ENCODE measurements around the gene GTF2H1. TPM values are rescaled to one million over a fixed set of nuclear protein-coding genes. Genes with fewer than 3 reads are reported as not detected.

Gene GTF2H1
- total RNA-seq, 1 experiment from 2014 or later: 39.4 TPM

DNA sequence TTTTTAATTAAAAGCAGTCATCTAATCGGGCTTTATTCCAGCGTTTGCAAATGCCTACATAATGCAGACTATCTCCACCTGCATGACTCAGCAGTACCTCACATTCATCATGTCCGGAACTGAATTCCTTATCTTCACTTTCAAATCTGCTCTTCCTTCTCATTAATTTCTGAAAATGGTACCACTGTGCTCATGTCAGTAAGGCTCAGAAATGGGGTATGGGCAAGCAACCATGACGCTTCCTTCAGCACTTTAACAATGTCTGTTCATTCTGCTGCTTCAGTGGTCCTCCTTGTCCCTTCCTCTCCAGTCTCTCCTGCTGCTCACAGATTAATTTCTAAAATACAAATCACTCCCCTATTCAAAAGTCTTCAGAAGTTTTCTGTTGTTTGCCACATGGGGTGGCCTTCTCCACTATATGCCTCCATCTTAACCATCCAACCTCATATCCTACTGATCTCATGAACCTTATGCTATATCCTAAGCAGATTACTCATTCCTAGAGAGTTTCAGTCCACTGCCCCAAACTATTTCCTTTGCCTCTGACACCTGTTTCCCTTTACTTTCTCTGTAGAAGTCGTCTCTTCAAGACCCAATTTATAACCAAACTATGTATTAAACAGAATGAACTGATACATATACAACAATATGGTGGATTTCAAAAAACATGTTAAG lies 7.0 kb downstream of the GTF2H1 start:
- no peaks in the 10 kb centered on the region for H3K9me3 Mint-ChIP-seq
- no peak overlapping the region for H2AFZ ChIP-seq (ENCODE audit: low read length)
- H3K27me3 Mint-ChIP-seq (ENCODE audit: low read depth): no peaks in the 10 kb centered on the region
- TF ChIP-seq, protein P1, sequence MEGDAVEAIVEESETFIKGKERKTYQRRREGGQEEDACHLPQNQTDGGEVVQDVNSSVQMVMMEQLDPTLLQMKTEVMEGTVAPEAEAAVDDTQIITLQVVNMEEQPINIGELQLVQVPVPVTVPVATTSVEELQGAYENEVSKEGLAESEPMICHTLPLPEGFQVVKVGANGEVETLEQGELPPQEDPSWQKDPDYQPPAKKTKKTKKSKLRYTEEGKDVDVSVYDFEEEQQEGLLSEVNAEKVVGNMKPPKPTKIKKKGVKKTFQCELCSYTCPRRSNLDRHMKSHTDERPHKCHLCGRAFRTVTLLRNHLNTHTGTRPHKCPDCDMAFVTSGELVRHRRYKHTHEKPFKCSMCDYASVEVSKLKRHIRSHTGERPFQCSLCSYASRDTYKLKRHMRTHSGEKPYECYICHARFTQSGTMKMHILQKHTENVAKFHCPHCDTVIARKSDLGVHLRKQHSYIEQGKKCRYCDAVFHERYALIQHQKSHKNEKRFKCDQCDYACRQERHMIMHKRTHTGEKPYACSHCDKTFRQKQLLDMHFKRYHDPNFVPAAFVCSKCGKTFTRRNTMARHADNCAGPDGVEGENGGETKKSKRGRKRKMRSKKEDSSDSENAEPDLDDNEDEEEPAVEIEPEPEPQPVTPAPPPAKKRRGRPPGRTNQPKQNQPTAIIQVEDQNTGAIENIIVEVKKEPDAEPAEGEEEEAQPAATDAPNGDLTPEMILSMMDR (conservative IDR thresholded peaks at IDR 0.05): no peak
- H3K9me3 ChIP-seq (ENCODE audit: control insufficient read depth, low read depth, low read length): no peaks in the 10 kb centered on the region
- no peak overlapping the region for H3K9ac ChIP-seq (ENCODE audit: extremely low read depth, insufficient read length, low read length)
- peaks cover 13 to 16% of the 10 kb centered on the region in 2 experiments for H3K4me1 Mint-ChIP-seq
- no peak overlapping the region for H3K4me2 ChIP-seq (ENCODE audit: insufficient read depth, insufficient read length, low read length)
- no peak overlapping the region for H2BK120ac ChIP-seq (ENCODE audit: low read depth, low read length, poor library complexity, severe bottlenecking)
- no peak overlapping the region for H2BK12ac ChIP-seq (ENCODE audit: insufficient read length, low read depth, low read length)
- no peak overlapping the region for H3K4me3 Mint-ChIP-seq
- no peak overlapping the region for H2AK5ac ChIP-seq (ENCODE audit: insufficient read length, low read length)
- H3K36me3 Mint-ChIP-seq (ENCODE audit: insufficient read depth in 1 of 3, low read depth in 3 of 3): peaks cover 9 to 62% (median 52%) of the 10 kb centered on the region in 3 experiments; a peak in 6 of 7 replicates
- no peak overlapping the region for H3K4ac ChIP-seq (ENCODE audit: low read depth, low read length)
- H3K23ac ChIP-seq (ENCODE audit: insufficient read length, low read depth, low read length): no peak overlapping the region
- no peak overlapping the region for H3T11ph ChIP-seq (ENCODE audit: low read length)
- peaks cover 4% of the 10 kb centered on the region for H3K4me1 ChIP-seq (ENCODE audit: insufficient read depth, low read length)
- no peaks in the 10 kb centered on the region for H4K20me1 ChIP-seq (ENCODE audit: control insufficient read depth, insufficient read depth, insufficient read length)
- no peak for DNase-seq
- H2BK20ac ChIP-seq (ENCODE audit: low read depth, low read length, poor library complexity, severe bottlenecking): no peak overlapping the region
- H3K18ac ChIP-seq (ENCODE audit: insufficient read length, low read depth, low read length): no peak overlapping the region
- no peak overlapping the region for H4K8ac ChIP-seq (replicated peaks; ENCODE audit: insufficient read length, low read depth, low read length)
- H3K79me2 ChIP-seq (ENCODE audit: insufficient read depth, low read length): peaks cover 8% of the 10 kb centered on the region; the same call in 1 of the 2 replicates
- no peak overlapping the region for H3K27ac ChIP-seq (ENCODE audit: insufficient read length, low read depth, low read length)
- no peak overlapping the region for H4K91ac ChIP-seq (ENCODE audit: insufficient read length, low read depth, low read length)
- peak overlapping the region; percentile 13 to 19 (median 14); a peak in 4 of 7 replicates for H3K27ac Mint-ChIP-seq
- no peak overlapping the region for H3K56ac ChIP-seq (ENCODE audit: insufficient read length, low read depth, low read length)
- H3K14ac ChIP-seq (ENCODE audit: insufficient read depth, low read length): no peak overlapping the region
- no peaks in the 10 kb centered on the region for H3K23me2 ChIP-seq (ENCODE audit: insufficient read length, low read depth, low read length, poor library complexity, severe bottlenecking)
- H3K79me1 ChIP-seq (ENCODE audit: insufficient read depth, low read depth, low read length, poor library complexity, severe bottlenecking): peaks cover 16% of the 10 kb centered on the region
- no peak overlapping the region for H2BK5ac ChIP-seq (ENCODE audit: insufficient read length, low read length)
- H4K5ac ChIP-seq (ENCODE audit: insufficient read length, low read depth, low read length): no peak overlapping the region
- no peaks in the 10 kb centered on the region for H3K27me3 ChIP-seq (ENCODE audit: insufficient read depth, low read length)
- no CpG with 5 or more reads among the region's 5 CpGs for whole genome bisulfite sequencing (ENCODE audit: extremely low coverage, insufficient read length, low lambda C conversion rate)
- H2BK15ac ChIP-seq (ENCODE audit: low read depth, low read length): no peak overlapping the region

Data from H9 (cell line).